Right lobe of liver (tissue), 4 donors: ENCODE results near the gene CCDC38.

Experiments
- CTCF ChIP-seq, 4 donors: fragments of 200-600 bp in 3 of 4; fragments of 450-650 bp in 1 of 4; IDR thresholded peaks; one replicate each; pipeline versions ENCODE4 v1.5.1 to v1.8.0; 2016 to 2022; ENCODE audit warnings: antibody characterized with exemption in 4 of 4, mild to moderate bottlenecking in 2 of 4
- POLR2A ChIP-seq: fragments of 450-650 bp; IDR thresholded peaks from one replicate; pipeline ENCODE4 v1.6.1; 2017; ENCODE audit warnings: antibody characterized with exemption, mild to moderate bottlenecking
- donor health status: DM: no; HTN: no; CAD: no.
- donor health status: DM: no; HTN: no; CAD: no.
- donor health status: DM: no; HTN: yes; CAD: no.

- TF ChIP-seq CTCF (IDR thresholded peaks at IDR 0.05) (no peak), POLR2A (no peak)
These were observed 84.6 kb downstream of the CCDC38 start for GRCh38 chr12:95857799-95858198.
